Measurements from ENCODE around the gene RASL11B.

GRCh38 chr4:52846502-52846901 is 15.6 kb upstream of the RASL11B start:
- TF ChIP-seq POLR2A (IDR thresholded peaks at IDR 0.05) (no peak), POLR2AphosphoS5 (IDR thresholded peaks at IDR 0.05) (no peak), CTCF (IDR thresholded peaks at IDR 0.05) (no peak)

All from suprapubic skin (tissue), 4 donors.